Stimulated activated CD8-positive, alpha-beta memory T cell treated with anti-CD3 and anti-CD28 coated beads, Interleukin-15, amount 100 ng/mL, for 24 hours (primary cell): ENCODE data around the gene LRTM2.
"Not testable (repeated sequence)": the region's sequence is repeated elsewhere in the genome, so short reads cannot be mapped to it uniquely, and the experiment has no call there.

Source experiments
- DNase-seq: peaks from one replicate; pipeline ENCODE4 v3.0.0-alpha.2; 2020; ENCODE audit warnings: low read depth

Gene LRTM2

GRCh38 chr12:1811281-1811947 lies 9.0 kb upstream of the LRTM2 start:
- DNase-seq = no peak

DNA sequence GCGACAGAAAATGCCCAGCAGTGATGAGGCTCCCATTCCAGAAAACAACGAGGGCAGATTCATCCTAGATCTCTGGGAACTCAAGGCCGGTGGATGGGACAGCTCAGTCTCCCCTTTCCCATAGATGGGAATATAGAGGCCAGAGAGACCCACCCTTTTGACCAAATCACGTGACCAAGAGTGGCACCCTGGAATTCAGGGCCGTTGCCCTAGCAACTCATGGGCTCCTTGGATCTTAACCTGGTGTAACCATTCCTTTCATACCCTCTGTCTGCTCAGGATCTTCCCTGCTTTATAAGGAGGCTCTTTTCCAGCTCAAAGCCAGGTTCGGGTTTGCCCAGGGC lies 8.4 kb upstream of the LRTM2 start:
- no peak for DNase-seq

- DNase-seq = no peak
Observed at GRCh38 chr12:1812650-1813302, 7.6 kb upstream of the LRTM2 start.

DNA sequence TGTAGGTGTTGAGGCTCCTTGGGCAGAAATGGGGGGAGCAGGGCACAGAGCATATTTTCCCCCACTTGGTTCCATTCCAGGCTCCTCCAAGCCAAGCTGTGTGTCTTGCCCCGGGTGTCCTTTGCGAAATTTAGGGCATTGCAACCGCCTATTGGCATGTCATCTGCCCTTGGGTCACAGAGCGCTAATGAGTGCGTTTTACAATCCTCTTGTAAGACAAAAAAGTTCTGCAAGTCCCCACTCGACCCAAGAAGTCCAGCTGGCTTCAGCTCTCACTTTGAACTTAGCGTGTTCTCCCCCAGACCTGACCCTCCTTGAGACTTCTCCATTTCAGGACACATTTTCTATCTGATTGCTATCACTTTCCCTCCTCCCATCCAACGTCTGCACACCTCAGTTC lies 6.1 kb upstream of the LRTM2 start:
- DNase-seq = no peak

DNA sequence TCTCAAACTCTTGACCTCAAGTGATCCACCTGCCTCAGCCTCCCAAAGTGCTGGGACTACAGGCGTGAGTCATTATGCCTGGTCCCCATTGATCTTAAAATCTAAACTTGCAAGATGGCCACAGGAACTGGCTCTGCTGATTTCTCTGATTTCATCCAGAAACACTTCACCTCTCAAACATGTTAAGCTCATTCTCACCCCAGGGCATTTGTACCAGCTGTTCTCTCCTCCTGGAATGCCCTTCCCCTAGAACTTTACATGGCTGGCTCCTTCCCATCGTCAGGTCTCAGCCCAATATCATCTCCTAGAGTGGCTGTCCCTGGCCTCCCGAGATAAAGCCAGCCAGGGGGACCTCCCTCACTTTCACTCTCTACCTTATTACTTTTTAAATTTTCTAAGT lies 5.3 kb upstream of the LRTM2 start:
- DNase-seq = no peak

GRCh38 chr12:1815814-1816729 lies 4.3 kb upstream of the LRTM2 start:
- DNase-seq = no peak

DNA sequence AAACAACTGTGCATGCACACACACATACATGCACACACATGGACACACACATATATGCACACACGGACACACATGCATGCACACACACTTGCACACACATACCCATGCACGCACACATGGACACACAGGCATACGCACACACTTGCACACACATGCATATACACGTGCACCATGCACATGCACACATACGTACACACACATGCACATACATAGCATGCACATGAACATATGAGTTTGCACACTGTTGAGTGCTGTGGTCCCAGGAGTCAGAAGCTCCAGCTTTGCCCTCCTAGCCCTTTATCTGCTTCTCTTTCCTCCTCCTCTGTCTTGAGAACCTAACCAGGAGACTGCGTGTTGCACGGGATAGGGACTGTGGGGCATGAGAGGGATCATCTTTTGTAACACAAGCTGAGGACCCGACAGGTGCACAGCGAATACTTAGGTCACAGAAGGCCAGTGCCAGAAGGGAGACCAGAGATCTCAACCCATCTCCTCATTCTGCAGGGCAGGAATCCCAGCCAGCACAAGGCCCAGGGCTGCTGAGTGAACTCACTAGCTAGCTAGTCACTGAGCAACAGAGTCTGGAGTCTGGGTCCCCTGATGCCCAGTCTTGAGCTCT lies 3.5 kb upstream of the LRTM2 start:
- no peak for DNase-seq

GRCh38 chr12:1817928-1818327 lies 2.4 kb upstream of the LRTM2 start:
- not testable (repeated sequence) for DNase-seq

- no peak for DNase-seq
Observed at GRCh38 chr12:1819050-1819449, 1.3 kb upstream of the LRTM2 start.

DNA sequence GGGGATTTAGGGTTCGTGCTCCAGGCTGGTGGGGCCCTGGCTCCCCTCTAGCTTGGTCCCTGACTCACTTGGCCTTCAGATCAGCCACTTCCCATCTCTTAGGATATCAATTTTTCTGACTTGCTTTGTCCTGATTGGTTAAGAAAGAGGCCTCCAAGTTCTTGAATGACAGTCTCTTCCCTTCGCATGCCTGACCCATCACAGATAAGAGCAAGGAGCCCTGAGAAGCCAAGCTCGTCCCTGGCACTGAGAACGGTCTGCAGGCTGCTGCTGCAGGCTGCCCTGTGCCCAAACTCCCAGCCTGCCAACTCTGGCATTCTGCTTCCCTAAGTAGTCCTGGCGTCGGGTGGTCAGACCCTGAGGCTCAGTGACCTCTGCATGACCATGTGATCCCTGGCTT lies 794 bp upstream of the LRTM2 start:
- DNase-seq = no peak

DNA sequence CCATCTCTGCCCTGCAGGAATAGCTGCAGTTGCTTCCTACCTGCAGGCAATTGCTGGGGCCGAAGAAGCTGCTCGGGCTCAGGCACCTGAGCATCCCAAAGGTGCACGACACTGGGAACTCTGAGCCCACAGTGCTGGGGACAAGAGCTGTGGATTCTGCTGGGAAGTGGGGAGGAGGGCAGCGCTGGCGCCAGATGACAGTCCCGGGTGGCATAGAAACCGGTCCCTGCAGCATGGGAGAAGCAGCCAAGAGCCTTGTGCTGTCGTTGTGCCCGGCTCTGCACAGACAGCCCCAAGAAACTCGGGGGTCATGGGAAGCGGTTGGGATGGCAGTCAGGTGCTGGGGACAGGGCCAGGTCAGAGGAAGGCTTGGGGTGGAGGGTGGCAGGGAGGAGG lies 529 bp downstream of the LRTM2 start:
- DNase-seq = no peak

GRCh38 chr12:1821805-1822204 lies 1.4 kb downstream of the LRTM2 start:
- DNase-seq = no peak

DNA sequence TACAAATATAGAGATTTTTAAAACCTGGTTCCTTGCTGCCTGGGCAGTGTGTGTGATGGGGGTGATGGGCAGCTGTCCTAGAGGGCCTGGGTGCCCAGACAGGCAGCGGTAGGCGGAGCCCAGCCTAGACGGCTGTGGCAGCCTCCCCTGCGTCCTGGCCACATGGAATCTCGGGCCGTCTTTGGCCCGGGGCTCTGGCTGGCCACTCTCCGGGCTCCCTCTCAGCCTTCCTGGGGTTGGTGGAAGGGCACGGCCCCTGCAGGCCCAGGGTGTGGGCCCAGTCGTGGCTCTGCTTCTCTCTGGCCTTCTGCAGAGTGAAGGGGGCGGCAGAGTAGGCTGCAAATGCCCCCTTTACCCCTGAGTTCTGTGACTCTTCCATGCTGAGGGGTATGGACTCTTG lies 2.3 kb downstream of the LRTM2 start:
- DNase-seq = no peak

- no peak for DNase-seq
Observed at GRCh38 chr12:1823237-1823636, 2.9 kb downstream of the LRTM2 start.

- no peak for DNase-seq
Observed at GRCh38 chr12:1825382-1826102, 5.2 kb downstream of the LRTM2 start.

DNA sequence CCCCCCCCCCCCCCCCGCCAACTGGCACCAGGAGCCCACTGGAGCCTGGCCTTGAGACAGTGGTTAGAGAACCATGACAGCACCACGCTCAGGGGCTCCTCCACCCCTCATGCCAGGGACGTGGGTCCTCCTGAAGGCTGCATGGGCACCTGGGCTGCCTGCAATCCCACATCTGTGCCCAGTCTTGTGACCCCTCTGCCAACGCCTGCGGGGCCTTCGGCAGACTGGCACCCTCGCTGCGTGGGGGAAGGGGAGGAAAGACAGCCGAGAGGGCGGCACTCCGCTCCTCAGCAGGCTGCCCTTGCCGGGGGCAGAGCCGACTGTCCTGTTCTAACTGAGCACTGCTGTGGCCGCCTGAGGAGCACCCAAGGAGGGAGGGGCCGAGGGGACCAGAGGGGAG lies 6.0 kb downstream of the LRTM2 start:
- DNase-seq = no peak

DNA sequence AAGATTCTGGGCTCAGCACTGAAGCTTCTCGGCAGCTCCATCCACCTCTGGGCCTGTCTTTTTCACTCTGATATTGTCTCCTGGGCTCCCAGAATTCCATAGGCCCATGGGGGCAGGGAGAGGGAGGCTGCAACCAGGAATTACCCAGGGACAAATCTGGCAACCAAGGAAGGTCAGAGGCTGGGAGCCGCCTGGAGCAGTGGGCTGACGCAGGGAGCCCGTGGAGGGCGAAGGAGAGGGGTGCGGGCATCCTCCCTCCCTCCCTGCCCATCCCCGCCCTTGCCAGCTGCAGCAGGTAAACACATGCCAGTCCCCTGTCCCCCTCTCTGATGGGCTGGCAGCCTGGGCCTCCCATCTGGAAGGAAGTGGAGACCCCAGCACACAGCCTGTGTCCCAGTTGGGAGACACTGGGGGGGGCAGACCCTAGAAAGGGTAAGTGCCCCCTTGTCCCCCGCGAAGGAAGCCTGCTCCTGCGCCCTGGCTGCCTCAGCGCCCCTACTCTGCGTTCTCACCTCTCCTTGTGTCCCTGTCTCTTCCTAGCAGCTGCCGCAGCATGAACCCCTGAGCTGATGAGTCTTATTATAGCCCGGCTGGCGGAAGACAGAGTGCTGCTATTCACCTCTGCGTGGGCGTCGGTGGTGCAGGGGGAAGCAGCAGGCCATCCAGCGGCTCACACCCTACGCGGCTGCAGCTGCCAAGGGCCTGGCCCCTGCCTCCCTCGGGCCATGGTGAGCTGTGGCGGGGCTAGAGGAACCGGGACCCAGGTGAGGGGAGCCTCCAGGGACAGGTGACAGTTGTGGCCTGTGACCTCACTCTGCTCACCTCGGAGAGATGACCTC lies 6.7 kb downstream of the LRTM2 start:
- no peak for DNase-seq

DNA sequence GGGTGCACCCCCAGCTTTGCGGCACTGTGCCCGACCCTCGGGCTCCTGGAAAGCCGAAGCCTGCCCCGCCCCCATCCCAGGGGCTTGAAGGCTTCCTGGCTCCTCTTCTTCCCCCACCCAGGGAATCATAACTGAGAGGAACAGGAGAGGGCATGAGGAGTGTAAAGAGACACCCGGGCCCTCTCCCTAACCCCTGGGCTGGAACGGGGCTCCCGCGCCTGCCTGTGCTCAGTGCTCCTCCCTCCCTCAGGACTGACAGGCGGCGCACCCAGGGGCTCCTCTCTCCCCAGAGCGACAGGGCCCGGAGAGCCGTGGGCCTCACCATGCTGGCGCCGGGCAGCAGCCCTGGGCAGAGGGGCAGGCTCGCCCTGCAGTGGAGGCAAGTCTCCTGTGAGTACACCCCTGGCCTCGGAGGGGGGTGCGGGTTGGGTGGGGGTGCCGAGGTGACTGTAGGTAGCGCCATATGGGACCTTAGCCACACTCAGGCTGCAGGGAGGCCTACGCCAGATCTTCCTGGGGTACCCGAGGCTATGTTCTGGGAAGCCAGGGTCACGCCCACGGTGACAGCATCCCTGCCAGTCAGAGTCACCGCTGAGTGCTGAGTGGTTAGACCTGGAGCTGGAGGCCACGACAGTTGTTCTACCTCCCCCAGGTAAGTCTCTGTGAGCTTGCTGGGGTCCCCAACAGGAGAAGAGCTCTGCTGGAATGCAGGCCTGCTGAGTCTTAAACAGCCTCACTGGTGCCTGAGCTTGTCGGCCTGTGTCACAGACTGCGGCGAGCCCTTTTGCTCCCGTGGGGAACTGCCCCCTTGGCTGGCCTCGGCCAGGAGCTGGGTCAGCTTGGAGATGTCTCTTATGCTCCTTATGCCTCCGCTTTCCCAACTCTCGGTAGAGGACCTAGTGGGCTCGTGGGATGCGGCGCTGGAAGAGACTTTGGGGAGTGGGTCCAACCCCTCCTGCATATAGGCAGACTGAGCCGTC lies 7.8 kb downstream of the LRTM2 start:
- no peak for DNase-seq

DNA sequence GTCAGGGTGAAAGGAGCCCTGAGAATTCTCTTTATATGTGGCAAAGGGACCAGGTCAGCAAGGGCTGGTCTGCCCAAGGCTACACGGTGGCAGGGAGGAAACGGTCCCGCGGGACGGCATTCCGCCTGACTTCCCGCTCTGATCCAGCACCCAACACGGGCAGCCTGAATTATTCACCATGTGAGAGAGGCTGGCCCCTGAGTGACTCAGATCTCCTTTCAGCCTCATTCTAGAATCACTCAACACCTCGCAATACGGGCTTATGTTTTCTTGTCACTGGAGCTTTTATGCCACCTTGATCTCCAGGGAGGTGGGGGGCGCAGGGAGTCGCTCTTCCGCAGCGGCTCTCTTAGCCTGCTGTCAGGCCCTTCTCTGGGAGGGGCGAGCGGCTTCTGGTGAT lies 8.5 kb downstream of the LRTM2 start:
- DNase-seq = no peak
